Neural cell (in vitro differentiated cells): ENCODE results near the gene ANKRD29.

Experiments used
- EP300 ChIP-seq: fragments of 450-650 bp; conservative IDR thresholded peaks from 2 replicates; pipeline ENCODE4 v1.6.1; 2014; ENCODE audit warnings: antibody characterized with exemption, mild to moderate bottlenecking, moderate library complexity; ENCODE audit not compliant: poor library complexity, severe bottlenecking
- EZH2 ChIP-seq: fragments of 200-600, 300-800 bp; shearing (Covaris generic), sonication (generic); IDR thresholded peaks from 2 replicates; pipeline ENCODE4 v1.6.1; 2014; ENCODE audit warnings: antibody characterized with exemption, low read length, borderline replicate concordance, mild to moderate bottlenecking; ENCODE audit not compliant: insufficient read depth, poor library complexity, severe bottlenecking
- POLR2AphosphoS5 ChIP-seq: IDR thresholded peaks from 2 replicates; pipeline ENCODE4 v1.6.1; 2012
- RAD21 ChIP-seq: fragments of 450-650 bp; conservative IDR thresholded peaks from 2 replicates; pipeline ENCODE4 v1.6.1; 2014; ENCODE audit warnings: antibody characterized with exemption, mild to moderate bottlenecking, moderate library complexity
- SMC3 ChIP-seq: fragments of 450-650 bp; conservative IDR thresholded peaks from 2 replicates; pipeline ENCODE4 v1.6.1; 2014; ENCODE audit warnings: antibody characterized with exemption, mild to moderate bottlenecking, moderate library complexity; ENCODE audit not compliant: poor library complexity
- TF ChIP-seq, protein P1 (sequence below): fragments of 450-650 bp; IDR thresholded peaks from 2 replicates; pipeline ENCODE4 v1.5.1; 2014; ENCODE audit warnings: antibody characterized with exemption, mild to moderate bottlenecking, moderate library complexity; ENCODE audit not compliant: poor library complexity, severe bottlenecking
- TF ChIP-seq, protein P2 (sequence below): IDR thresholded peaks from 2 replicates; pipeline ENCODE4 v1.6.1; 2012; ENCODE audit warnings: borderline replicate concordance

DNA sequence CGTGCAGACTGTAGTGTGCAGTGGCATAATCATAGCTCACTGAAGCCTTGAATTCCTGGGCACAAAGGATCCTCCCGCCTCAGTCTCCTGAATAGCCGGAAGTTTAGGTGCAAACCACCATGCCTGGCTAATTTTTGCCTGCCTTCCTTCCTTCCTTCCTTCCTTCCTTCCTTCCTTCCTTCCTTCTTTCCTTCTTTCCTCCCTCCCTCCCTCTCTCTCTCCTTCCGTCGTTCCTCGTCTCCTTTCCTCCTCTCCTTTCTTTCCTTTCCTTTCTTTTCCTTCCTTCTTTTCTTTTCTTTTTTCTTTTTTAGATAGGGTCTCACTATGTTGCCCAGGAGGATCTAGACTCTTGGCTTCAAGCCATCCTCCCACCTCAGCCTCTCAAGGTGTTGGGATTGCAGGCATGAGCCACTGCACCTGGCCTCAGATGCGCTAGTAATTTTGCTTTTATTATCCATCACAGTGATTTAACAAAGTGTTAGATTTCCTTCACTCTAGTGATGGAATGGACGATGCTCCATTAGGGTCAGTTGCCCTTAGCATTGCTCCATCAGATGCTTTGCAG lies 6.6 kb upstream of the ANKRD29 start:
- TF ChIP-seq EZH2 (no peak), EP300 (no peak), POLR2AphosphoS5 (no peak), RAD21 (no peak), SMC3 (no peak)
- TF ChIP-seq, protein P1, sequence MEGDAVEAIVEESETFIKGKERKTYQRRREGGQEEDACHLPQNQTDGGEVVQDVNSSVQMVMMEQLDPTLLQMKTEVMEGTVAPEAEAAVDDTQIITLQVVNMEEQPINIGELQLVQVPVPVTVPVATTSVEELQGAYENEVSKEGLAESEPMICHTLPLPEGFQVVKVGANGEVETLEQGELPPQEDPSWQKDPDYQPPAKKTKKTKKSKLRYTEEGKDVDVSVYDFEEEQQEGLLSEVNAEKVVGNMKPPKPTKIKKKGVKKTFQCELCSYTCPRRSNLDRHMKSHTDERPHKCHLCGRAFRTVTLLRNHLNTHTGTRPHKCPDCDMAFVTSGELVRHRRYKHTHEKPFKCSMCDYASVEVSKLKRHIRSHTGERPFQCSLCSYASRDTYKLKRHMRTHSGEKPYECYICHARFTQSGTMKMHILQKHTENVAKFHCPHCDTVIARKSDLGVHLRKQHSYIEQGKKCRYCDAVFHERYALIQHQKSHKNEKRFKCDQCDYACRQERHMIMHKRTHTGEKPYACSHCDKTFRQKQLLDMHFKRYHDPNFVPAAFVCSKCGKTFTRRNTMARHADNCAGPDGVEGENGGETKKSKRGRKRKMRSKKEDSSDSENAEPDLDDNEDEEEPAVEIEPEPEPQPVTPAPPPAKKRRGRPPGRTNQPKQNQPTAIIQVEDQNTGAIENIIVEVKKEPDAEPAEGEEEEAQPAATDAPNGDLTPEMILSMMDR = no peak
- TF ChIP-seq, protein P2, sequence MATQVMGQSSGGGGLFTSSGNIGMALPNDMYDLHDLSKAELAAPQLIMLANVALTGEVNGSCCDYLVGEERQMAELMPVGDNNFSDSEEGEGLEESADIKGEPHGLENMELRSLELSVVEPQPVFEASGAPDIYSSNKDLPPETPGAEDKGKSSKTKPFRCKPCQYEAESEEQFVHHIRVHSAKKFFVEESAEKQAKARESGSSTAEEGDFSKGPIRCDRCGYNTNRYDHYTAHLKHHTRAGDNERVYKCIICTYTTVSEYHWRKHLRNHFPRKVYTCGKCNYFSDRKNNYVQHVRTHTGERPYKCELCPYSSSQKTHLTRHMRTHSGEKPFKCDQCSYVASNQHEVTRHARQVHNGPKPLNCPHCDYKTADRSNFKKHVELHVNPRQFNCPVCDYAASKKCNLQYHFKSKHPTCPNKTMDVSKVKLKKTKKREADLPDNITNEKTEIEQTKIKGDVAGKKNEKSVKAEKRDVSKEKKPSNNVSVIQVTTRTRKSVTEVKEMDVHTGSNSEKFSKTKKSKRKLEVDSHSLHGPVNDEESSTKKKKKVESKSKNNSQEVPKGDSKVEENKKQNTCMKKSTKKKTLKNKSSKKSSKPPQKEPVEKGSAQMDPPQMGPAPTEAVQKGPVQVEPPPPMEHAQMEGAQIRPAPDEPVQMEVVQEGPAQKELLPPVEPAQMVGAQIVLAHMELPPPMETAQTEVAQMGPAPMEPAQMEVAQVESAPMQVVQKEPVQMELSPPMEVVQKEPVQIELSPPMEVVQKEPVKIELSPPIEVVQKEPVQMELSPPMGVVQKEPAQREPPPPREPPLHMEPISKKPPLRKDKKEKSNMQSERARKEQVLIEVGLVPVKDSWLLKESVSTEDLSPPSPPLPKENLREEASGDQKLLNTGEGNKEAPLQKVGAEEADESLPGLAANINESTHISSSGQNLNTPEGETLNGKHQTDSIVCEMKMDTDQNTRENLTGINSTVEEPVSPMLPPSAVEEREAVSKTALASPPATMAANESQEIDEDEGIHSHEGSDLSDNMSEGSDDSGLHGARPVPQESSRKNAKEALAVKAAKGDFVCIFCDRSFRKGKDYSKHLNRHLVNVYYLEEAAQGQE = no peak
